ENCODE data around the gene TLE4. TPM values are rescaled to one million over a fixed set of nuclear protein-coding genes. Genes with fewer than 3 reads are reported as not detected.

The TLE4 gene
- total RNA-seq, 1 donor from 2014 or later = 58.0 TPM

DNA sequence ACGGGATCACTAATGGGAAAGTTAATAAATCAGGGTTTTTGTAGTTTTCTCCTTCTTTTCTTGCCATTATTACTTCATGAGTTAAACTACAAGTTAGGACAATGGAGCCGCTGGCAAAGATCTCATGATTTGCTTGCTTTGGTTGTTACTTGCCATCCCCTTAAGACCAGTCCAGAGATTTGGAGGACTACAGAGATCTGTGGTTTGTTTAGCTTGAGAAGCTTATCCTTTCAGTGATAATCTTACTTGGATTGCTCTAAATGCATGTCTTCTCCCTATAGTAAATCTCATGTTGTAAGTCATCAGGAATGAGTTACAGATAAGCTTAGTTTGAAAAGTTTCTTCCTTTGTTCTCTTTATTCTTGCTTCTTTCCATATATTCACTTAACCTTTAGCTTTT lies 70.9 kb downstream of the TLE4 start:
- H3K27ac ChIP-seq = no peak overlapping the region
- no peak overlapping the region for H3K4me3 ChIP-seq
- no peak for DNase-seq (ENCODE audit: low spot score in 2 of 2)
- intact Hi-C loops (cut with DNase I) = no loop called here
- no peaks in the 10 kb centered on the region for H3K27me3 ChIP-seq
- no peaks in the 10 kb centered on the region for H3K36me3 ChIP-seq
- H3K4me1 ChIP-seq = no peaks in the 10 kb centered on the region
- H3K9me3 ChIP-seq = no peaks in the 10 kb centered on the region
- no peak for TF ChIP-seq CTCF (IDR thresholded peaks at IDR 0.05)

- Histone ChIP-seq H3K4me3 (no peak overlapping the region), H3K9me3 (no peaks in the 10 kb centered on the region), H3K27me3 (no peaks in the 10 kb centered on the region), H3K4me1 (no peaks in the 10 kb centered on the region), H3K36me3 (no peaks in the 10 kb centered on the region), H3K27ac (no peak overlapping the region)
- intact Hi-C loops (cut with DNase I) = no loop called here
- DNase-seq (ENCODE audit: low spot score in 2 of 2) = no peak
- no peak for TF ChIP-seq CTCF (IDR thresholded peaks at IDR 0.05)
Measured at GRCh38 chr9:79644048-79644447, 72.3 kb downstream of the TLE4 start.

DNA sequence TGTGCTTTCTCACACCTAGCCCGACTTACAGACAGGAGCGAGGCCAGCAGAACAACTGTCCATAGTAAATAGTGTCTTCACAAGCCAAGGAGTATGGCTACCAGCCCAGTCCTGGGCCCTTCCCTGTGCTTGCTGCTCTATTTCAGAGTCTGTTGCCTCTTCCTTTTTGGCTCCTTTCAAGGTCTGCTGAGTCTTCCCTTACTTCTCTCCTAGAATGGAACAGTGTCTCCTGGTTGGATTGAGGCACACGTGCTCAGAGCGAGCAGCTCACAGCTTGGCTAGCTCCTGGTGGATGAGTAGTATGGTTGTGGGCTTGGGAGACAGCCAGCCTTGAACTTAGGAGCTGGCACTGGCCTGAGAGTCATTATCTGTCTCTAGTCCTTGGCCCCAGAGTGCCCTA lies 72.8 kb downstream of the TLE4 start:
- intact Hi-C loops (cut with DNase I) = no loop called here
- no peaks in the 10 kb centered on the region for H3K36me3 ChIP-seq
- no peaks in the 10 kb centered on the region for H3K27me3 ChIP-seq
- no peaks in the 10 kb centered on the region for H3K4me1 ChIP-seq
- H3K4me3 ChIP-seq = no peak overlapping the region
- no peak for DNase-seq (ENCODE audit: low spot score in 2 of 2)
- H3K27ac ChIP-seq = no peak overlapping the region
- H3K9me3 ChIP-seq = no peaks in the 10 kb centered on the region
- TF ChIP-seq CTCF (IDR thresholded peaks at IDR 0.05) = no peak

DNA sequence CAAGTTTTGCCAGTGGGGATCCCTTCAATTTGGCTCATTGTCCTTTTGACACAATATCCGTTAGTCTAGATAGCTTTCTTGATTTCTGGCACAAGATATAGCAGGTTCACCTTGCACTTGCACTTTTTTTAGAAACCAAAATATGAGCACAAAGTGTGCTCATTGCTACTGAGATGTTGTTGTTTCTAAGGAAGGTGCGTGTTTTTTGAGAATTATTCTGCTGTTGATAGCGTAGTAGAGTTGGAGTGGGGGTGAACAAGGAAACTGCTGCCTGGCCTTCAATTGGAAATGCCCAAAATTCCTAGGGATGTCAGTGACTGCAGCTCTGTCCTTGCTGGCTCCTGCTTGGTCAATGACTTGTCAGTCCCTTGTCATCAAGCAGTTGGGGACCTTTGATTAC lies 73.3 kb downstream of the TLE4 start:
- Histone ChIP-seq H3K9me3 (no peaks in the 10 kb centered on the region), H3K4me3 (no peak overlapping the region), H3K4me1 (no peaks in the 10 kb centered on the region), H3K27me3 (no peaks in the 10 kb centered on the region), H3K27ac (no peak overlapping the region), H3K36me3 (no peaks in the 10 kb centered on the region)
- intact Hi-C loops (cut with DNase I) = no loop called here
- no peak for DNase-seq (ENCODE audit: low spot score in 2 of 2)
- no peak for TF ChIP-seq CTCF (IDR thresholded peaks at IDR 0.05)

DNA sequence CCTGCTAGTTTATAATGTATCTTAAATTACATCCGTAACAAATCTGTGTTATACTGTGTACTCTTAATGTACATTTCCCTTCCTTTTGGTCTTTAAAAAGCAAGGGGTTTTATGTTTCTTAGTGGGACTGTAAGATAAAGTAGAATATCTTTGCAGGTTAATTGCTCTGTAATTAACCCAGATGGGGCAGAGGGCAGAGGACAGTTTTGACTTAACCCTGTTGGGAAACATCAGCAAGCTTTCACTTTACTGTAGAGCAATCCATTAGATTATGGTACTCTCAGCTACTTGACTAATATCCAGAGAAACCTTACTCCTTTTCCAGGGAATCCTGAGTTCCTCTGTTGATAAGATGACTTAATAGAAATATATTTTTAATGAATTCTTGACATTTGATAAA lies 74.3 kb downstream of the TLE4 start:
- no peak for DNase-seq (ENCODE audit: low spot score in 2 of 2)
- Histone ChIP-seq H3K27ac (no peak overlapping the region), H3K4me1 (no peaks in the 10 kb centered on the region), H3K36me3 (no peaks in the 10 kb centered on the region), H3K9me3 (no peaks in the 10 kb centered on the region), H3K4me3 (no peak overlapping the region), H3K27me3 (no peaks in the 10 kb centered on the region)
- intact Hi-C loops (cut with DNase I) = no loop called here
- TF ChIP-seq CTCF (IDR thresholded peaks at IDR 0.05) = no peak

- Histone ChIP-seq H3K27me3 (no peaks in the 10 kb centered on the region), H3K27ac (no peak overlapping the region), H3K4me1 (no peaks in the 10 kb centered on the region), H3K36me3 (peaks cover 0 to 7% of the 10 kb centered on the region in 2 donors), H3K4me3 (no peak overlapping the region), H3K9me3 (no peaks in the 10 kb centered on the region)
- TF ChIP-seq CTCF (IDR thresholded peaks at IDR 0.05) = no peak
- DNase-seq (ENCODE audit: low spot score in 2 of 2) = no peak
- intact Hi-C loops (cut with DNase I) = no loop called here
Measured at GRCh38 chr9:79651251-79651795, 79.6 kb downstream of the TLE4 start.

All from ascending aorta (tissue), 2 donors.